GM19328 (cell line): Measurements from ENCODE around the gene PJA2.
"Not testable (repeated sequence)": the region's sequence is repeated elsewhere in the genome, so short reads cannot be mapped to it uniquely, and the experiment has no call there.

ENCODE experiments used
- ATAC-seq: cut with Tn5 transposase; IDR thresholded peaks from one replicate; pipeline ENCODE4 v1.9.1; 2021; ENCODE audit warnings: mild to moderate bottlenecking, moderate library complexity; ENCODE audit not compliant: unreplicated experiment

PJA2 gene

GRCh38 chr5:109409844-109410388 is at the start of gene PJA2:
Gene PJA2, minus strand, starts transcription at chr5:109409974. Its CDS starts 26,541 bp downstream, at chr5:109383433.
- peak; percentile 83 for ATAC-seq

- ATAC-seq: peak; percentile 100
Observed at GRCh38 chr5:109455598-109456096, 45.9 kb upstream of the PJA2 start.

- ATAC-seq: no peak
Observed at GRCh38 chr5:109454731-109455505, 45.1 kb upstream of the PJA2 start.

- no peak for ATAC-seq
Observed at GRCh38 chr5:109453251-109453650, 43.5 kb upstream of the PJA2 start.

GRCh38 chr5:109452661-109453060 is 42.9 kb upstream of the PJA2 start:
- ATAC-seq: no peak

GRCh38 chr5:109451146-109451545 is 41.4 kb upstream of the PJA2 start:
- no peak for ATAC-seq

GRCh38 chr5:109450129-109450877 is 40.5 kb upstream of the PJA2 start:
- peak; percentile 75 for ATAC-seq

- no peak for ATAC-seq
Observed at GRCh38 chr5:109448838-109449237, 39.1 kb upstream of the PJA2 start.

GRCh38 chr5:109439590-109439989 is 29.8 kb upstream of the PJA2 start:
- no peak for ATAC-seq

- no peak for ATAC-seq
Observed at GRCh38 chr5:109426075-109426474, 16.3 kb upstream of the PJA2 start.

GRCh38 chr5:109425521-109425920 is 15.7 kb upstream of the PJA2 start:
- ATAC-seq: not testable (repeated sequence)

- no peak for ATAC-seq
Observed at GRCh38 chr5:109421956-109422355, 12.2 kb upstream of the PJA2 start.

- no peak for ATAC-seq
Observed at GRCh38 chr5:109418712-109419352, 9.1 kb upstream of the PJA2 start.

GRCh38 chr5:109416882-109417281 is 7.1 kb upstream of the PJA2 start:
- ATAC-seq: no peak

- not testable (repeated sequence) for ATAC-seq
Observed at GRCh38 chr5:109413921-109414461, 4.2 kb upstream of the PJA2 start.

- no peak for ATAC-seq
Observed at GRCh38 chr5:109413458-109413857, 3.7 kb upstream of the PJA2 start.

- no peak for ATAC-seq
Observed at GRCh38 chr5:109412981-109413402, 3.2 kb upstream of the PJA2 start.

GRCh38 chr5:109411627-109412026 is 1.9 kb upstream of the PJA2 start:
- no peak for ATAC-seq

GRCh38 chr5:109411149-109411514 is 1.4 kb upstream of the PJA2 start:
- no peak for ATAC-seq

- no peak for ATAC-seq
Observed at GRCh38 chr5:109410389-109411148, 795 bp upstream of the PJA2 start.
